Right lobe of liver (tissue), 4 donors: ENCODE measurements around the gene IFNA1.

ENCODE experiments used
- CTCF ChIP-seq, 4 donors: fragments of 200-600 bp in 3 of 4; fragments of 450-650 bp in 1 of 4; IDR thresholded peaks; one replicate each; pipeline versions ENCODE4 v1.5.1 to v1.8.0; 2016 to 2022; ENCODE audit warnings: antibody characterized with exemption in 4 of 4, mild to moderate bottlenecking in 2 of 4
- POLR2A ChIP-seq: fragments of 450-650 bp; IDR thresholded peaks from one replicate; pipeline ENCODE4 v1.6.1; 2017; ENCODE audit warnings: antibody characterized with exemption, mild to moderate bottlenecking
- donor health status: DM: no; HTN: no; CAD: no.
- donor health status: DM: no; HTN: no; CAD: no.
- donor health status: DM: no; HTN: yes; CAD: no.

GRCh38 chr9:21443849-21444625 lies 3.8 kb downstream of the IFNA1 start:
- TF ChIP-seq CTCF (IDR thresholded peaks at IDR 0.05) (no peak), POLR2A (no peak)
